GM21360 (cell line): ENCODE measurements around the gene PRR16.

Experiments
- ATAC-seq: cut with Tn5 transposase; IDR thresholded peaks from one replicate; pipeline ENCODE4 v1.9.1; 2021; ENCODE audit warnings: mild to moderate bottlenecking, moderate library complexity; ENCODE audit not compliant: unreplicated experiment

Gene PRR16

GRCh38 chr5:120567066-120567465 is 103.0 kb downstream of the PRR16 start:
- ATAC-seq: no peak

GRCh38 chr5:120567921-120568320 is 103.8 kb downstream of the PRR16 start:
- no peak for ATAC-seq

- no peak for ATAC-seq
Observed at GRCh38 chr5:120568711-120569110, 104.6 kb downstream of the PRR16 start.

- no peak for ATAC-seq
Observed at GRCh38 chr5:120576588-120576987, 112.5 kb downstream of the PRR16 start.

- ATAC-seq: no peak
Observed at GRCh38 chr5:120582635-120583034, 118.5 kb downstream of the PRR16 start.

- ATAC-seq: no peak
Observed at GRCh38 chr5:120586646-120587045, 122.5 kb downstream of the PRR16 start.

- ATAC-seq: no peak
Observed at GRCh38 chr5:120591911-120592310, 127.8 kb downstream of the PRR16 start.

- no peak for ATAC-seq
Observed at GRCh38 chr5:120599576-120599975, 135.5 kb downstream of the PRR16 start.

- ATAC-seq: no peak
Observed at GRCh38 chr5:120600639-120601038, 136.5 kb downstream of the PRR16 start.

GRCh38 chr5:120602033-120602432 is 137.9 kb downstream of the PRR16 start:
- no peak for ATAC-seq

- ATAC-seq: no peak
Observed at GRCh38 chr5:120604884-120605283, 140.8 kb downstream of the PRR16 start.

- ATAC-seq: no peak
Observed at GRCh38 chr5:120605325-120606079, 141.4 kb downstream of the PRR16 start.

GRCh38 chr5:120609570-120609969 is 145.5 kb downstream of the PRR16 start:
- ATAC-seq: no peak

- no peak for ATAC-seq
Observed at GRCh38 chr5:120610145-120610544, 146.0 kb downstream of the PRR16 start.

GRCh38 chr5:120613729-120614128 is 149.6 kb downstream of the PRR16 start:
- no peak for ATAC-seq

- no peak for ATAC-seq
Observed at GRCh38 chr5:120614531-120615180, 150.6 kb downstream of the PRR16 start.

GRCh38 chr5:120615967-120616645 is 152.0 kb downstream of the PRR16 start:
- no peak for ATAC-seq

GRCh38 chr5:120621339-120621738 is 157.2 kb downstream of the PRR16 start:
- no peak for ATAC-seq

GRCh38 chr5:120624021-120624563 is 160.0 kb downstream of the PRR16 start:
- ATAC-seq: no peak

- no peak for ATAC-seq
Observed at GRCh38 chr5:120628156-120628555, 164.1 kb downstream of the PRR16 start.

GRCh38 chr5:120630550-120630949 is 166.4 kb downstream of the PRR16 start:
- ATAC-seq: no peak

GRCh38 chr5:120631611-120632010 is 167.5 kb downstream of the PRR16 start:
- ATAC-seq: no peak
